Mammary epithelial cell (primary cell): Measurements from ENCODE around the gene FMNL2.

Experiments used
- EZH2 ChIP-seq: IDR thresholded peaks from 2 replicates; pipeline ENCODE4 v1.6.1; 2012; ENCODE audit warnings: low read length, inconsistent platforms, borderline replicate concordance
- TF ChIP-seq, protein P1 (sequence below), 2 donors: IDR thresholded peaks in 1 of 2; conservative IDR thresholded peaks in 1 of 2; 2 replicates each; pipeline ENCODE4 v1.5.1; 2011 to 2012; ENCODE audit warnings: inconsistent platforms in 2 of 2, low read length in 2 of 2, mild to moderate bottlenecking in 2 of 2, control low read depth in 1 of 2, low read depth in 1 of 2; ENCODE audit not compliant: insufficient read depth in 1 of 2; ENCODE audit errors: extremely low read depth in 1 of 2

- TF ChIP-seq, protein P1, sequence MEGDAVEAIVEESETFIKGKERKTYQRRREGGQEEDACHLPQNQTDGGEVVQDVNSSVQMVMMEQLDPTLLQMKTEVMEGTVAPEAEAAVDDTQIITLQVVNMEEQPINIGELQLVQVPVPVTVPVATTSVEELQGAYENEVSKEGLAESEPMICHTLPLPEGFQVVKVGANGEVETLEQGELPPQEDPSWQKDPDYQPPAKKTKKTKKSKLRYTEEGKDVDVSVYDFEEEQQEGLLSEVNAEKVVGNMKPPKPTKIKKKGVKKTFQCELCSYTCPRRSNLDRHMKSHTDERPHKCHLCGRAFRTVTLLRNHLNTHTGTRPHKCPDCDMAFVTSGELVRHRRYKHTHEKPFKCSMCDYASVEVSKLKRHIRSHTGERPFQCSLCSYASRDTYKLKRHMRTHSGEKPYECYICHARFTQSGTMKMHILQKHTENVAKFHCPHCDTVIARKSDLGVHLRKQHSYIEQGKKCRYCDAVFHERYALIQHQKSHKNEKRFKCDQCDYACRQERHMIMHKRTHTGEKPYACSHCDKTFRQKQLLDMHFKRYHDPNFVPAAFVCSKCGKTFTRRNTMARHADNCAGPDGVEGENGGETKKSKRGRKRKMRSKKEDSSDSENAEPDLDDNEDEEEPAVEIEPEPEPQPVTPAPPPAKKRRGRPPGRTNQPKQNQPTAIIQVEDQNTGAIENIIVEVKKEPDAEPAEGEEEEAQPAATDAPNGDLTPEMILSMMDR (conservative IDR thresholded peaks at IDR 0.05 in 1 of 2, IDR thresholded peaks at IDR 0.05 in 1 of 2; ENCODE audit: extremely low read depth in 1 of 2, insufficient read depth in 1 of 2, low read depth in 1 of 2, low read length in 2 of 2): no peak
- no peak for TF ChIP-seq EZH2
These were observed 94.0 kb downstream of the FMNL2 start for GRCh38 chr2:152428800-152429582.
